Measurements from ENCODE around the gene CIC.

CIC gene

DNA sequence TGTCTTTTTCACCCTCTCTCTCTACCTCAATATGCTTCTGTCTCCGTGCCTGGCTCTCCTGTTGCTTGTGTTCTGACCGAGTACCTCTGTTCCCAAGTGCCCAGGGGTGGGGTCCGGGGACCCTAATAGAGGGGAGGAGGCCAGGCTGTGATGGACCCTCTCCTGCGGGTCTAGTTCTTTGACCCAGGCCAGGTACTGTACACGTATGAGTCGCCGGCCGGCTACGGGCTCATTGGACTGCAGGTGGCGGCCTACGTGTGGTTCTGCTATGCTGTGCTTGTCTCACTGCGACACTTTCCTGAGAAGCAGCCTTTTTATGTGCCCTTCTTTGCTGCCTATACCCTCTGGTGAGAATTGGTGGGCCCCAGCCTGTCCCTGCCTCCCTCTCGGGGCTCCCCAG is 48.5 kb downstream of the CIC start:
- Histone ChIP-seq H3K4me2 (ENCODE audit: low read length) (peak overlapping the region; percentile 92), H3K27me3 (ENCODE audit: low read depth, low read length) (no peaks in the 10 kb centered on the region)
- TF ChIP-seq EZH2phosphoT487 (IDR thresholded peaks at IDR 0.05; ENCODE audit: low read depth): no peak
- TF ChIP-seq, protein P1, sequence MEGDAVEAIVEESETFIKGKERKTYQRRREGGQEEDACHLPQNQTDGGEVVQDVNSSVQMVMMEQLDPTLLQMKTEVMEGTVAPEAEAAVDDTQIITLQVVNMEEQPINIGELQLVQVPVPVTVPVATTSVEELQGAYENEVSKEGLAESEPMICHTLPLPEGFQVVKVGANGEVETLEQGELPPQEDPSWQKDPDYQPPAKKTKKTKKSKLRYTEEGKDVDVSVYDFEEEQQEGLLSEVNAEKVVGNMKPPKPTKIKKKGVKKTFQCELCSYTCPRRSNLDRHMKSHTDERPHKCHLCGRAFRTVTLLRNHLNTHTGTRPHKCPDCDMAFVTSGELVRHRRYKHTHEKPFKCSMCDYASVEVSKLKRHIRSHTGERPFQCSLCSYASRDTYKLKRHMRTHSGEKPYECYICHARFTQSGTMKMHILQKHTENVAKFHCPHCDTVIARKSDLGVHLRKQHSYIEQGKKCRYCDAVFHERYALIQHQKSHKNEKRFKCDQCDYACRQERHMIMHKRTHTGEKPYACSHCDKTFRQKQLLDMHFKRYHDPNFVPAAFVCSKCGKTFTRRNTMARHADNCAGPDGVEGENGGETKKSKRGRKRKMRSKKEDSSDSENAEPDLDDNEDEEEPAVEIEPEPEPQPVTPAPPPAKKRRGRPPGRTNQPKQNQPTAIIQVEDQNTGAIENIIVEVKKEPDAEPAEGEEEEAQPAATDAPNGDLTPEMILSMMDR (IDR thresholded peaks at IDR 0.05; ENCODE audit: low read depth, low read length): no peak

DNA sequence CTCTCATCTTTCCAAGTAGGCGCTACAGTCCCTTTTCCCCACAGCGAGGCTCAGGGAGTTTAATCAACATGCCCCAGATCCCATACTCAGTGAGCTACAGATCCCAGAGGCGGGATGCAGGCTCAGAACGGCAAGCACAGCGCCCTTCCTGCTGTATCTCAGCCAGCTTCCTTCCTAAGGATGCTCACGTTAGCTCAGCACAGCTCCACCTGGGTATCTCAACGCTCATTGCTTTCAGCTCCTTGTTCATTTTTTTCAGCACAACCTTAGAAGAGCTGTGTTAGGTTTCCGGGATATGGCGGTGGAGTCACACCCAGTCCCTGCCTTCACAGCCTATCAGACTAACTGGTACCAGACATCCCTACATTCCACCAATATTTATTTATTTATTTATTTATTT is 53.3 kb downstream of the CIC start:
- no peaks in the 10 kb centered on the region for H3K27me3 ChIP-seq (ENCODE audit: low read depth, low read length)
- no peak overlapping the region for H3K4me2 ChIP-seq (ENCODE audit: low read length)
- 0 out of 2 replicates have a peak, but pooled peaks cover 2% of the 10 kb centered on the region for H4K20me1 ChIP-seq (ENCODE audit: insufficient read depth, low read length)
- H3K36me3 ChIP-seq (replicated peaks; ENCODE audit: low read depth, low read length): no peaks in the 10 kb centered on the region
- H3K4me1 ChIP-seq (ENCODE audit: low read length): peaks cover 15% of the 10 kb centered on the region
- H2AFZ ChIP-seq (ENCODE audit: low read depth, low read length): no peak overlapping the region
- H3K9me3 ChIP-seq (ENCODE audit: insufficient read depth, low read length): no peaks in the 10 kb centered on the region
- H3K79me2 ChIP-seq (ENCODE audit: low read length): peaks cover 18% of the 10 kb centered on the region
- H3K9ac ChIP-seq (ENCODE audit: low read length): no peak overlapping the region
- TF ChIP-seq, protein P1 (IDR thresholded peaks at IDR 0.05; ENCODE audit: low read depth, low read length): no peak
- H3K27ac ChIP-seq (ENCODE audit: low read length): no peak overlapping the region
- no peak overlapping the region for H3K4me3 ChIP-seq (ENCODE audit: low read length)

More for the DNA sequence above, 48.5 kb downstream of the CIC start:
- Histone ChIP-seq H4K20me1 (ENCODE audit: insufficient read depth, low read length) (no peaks in the 10 kb centered on the region), H3K4me1 (ENCODE audit: low read length) (peaks cover 23% of the 10 kb centered on the region), H3K27ac (ENCODE audit: low read length) (peak overlapping the region; percentile 29; the same call in 1 of the 2 replicates), H2AFZ (ENCODE audit: low read depth, low read length) (no peak overlapping the region), H3K36me3 (replicated peaks; ENCODE audit: low read depth, low read length) (no peaks in the 10 kb centered on the region), H3K79me2 (ENCODE audit: low read length) (no peaks in the 10 kb centered on the region), H3K4me3 (ENCODE audit: low read length) (peak overlapping the region; percentile 70), H3K9ac (ENCODE audit: low read length) (peak overlapping the region; percentile 65; the same call in 1 of the 2 replicates), H3K9me3 (ENCODE audit: insufficient read depth, low read length) (no peaks in the 10 kb centered on the region)

DNA sequence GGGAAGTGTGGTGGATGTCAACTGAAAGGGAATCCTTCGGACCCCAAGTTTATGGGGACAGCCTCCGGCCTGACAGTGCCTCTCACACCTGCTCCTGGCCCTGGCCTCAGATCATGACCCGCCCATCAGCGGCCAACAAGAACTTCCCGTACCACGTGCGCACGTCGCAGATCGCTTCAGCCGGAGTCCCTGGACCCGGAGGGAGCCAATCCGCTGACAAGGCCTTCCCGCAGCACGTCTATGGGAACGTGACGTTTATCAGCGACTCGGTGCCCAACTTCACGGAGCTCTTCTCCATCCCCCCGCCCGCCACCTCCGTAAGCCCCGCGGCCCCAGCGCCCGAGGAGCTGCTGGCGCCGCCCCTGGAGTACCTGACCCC is 54.4 kb downstream of the CIC start:
- Histone ChIP-seq H4K20me1 (ENCODE audit: insufficient read depth, low read length) (0 out of 2 replicates have a peak, but pooled peaks cover 2% of the 10 kb centered on the region), H3K9me3 (ENCODE audit: insufficient read depth, low read length) (no peaks in the 10 kb centered on the region), H3K4me2 (ENCODE audit: low read length) (no peak overlapping the region), H3K4me1 (ENCODE audit: low read length) (peaks cover 11% of the 10 kb centered on the region), H3K36me3 (replicated peaks; ENCODE audit: low read depth, low read length) (no peaks in the 10 kb centered on the region), H3K27ac (ENCODE audit: low read length) (no peak overlapping the region), H2AFZ (ENCODE audit: low read depth, low read length) (no peak overlapping the region), H3K4me3 (ENCODE audit: low read length) (no peak overlapping the region), H3K79me2 (ENCODE audit: low read length) (peaks cover 24% of the 10 kb centered on the region), H3K9ac (ENCODE audit: low read length) (no peak overlapping the region), H3K27me3 (ENCODE audit: low read depth, low read length) (no peaks in the 10 kb centered on the region)
- TF ChIP-seq, protein P1 (IDR thresholded peaks at IDR 0.05; ENCODE audit: low read depth, low read length): no peak
- TF ChIP-seq EZH2phosphoT487 (IDR thresholded peaks at IDR 0.05; ENCODE audit: low read depth): no peak

DNA sequence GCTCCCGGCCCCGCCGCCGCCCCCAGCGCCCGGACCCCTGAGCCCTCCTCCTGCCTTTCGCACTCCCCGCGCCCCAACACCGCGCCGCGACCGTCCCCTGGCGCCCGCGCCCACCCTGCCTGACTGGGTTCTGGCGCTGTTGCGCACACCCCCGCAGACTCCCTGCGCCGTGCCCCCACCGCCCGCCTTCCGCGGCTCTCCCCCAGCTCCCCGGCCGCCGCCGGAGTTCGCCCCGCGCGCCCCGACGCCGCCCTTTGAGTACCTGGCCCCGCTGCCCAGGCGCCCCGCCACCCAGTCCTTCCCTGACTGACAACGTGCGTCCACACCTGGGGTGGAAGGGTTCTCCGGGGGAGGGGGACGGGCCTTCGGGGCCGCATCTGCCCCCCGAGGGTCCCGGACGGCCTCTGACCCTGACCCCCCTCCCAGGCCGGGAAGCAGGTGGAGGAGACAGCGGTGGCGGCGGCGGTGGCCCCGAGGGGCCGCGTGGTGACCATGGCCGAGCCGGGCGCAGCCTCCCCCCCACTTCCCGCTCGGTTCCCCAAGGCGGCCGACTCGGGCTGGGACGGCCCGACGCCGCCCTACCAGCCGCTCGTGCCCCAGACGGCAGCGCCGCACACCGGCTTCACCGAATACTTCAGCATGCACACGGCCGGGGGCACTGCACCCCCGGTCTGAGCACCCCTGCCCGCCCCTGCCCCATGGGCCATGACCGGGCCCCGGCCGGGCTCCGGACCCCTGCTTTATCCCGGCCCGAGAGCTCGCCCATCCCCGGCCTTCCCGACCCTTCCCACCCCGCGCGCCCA is 55.0 kb downstream of the CIC start:
- Histone ChIP-seq H3K9me3 (ENCODE audit: insufficient read depth, low read length) (no peaks in the 10 kb centered on the region), H3K4me2 (ENCODE audit: low read length) (peak overlapping the region; percentile 95), H3K79me2 (ENCODE audit: low read length) (peaks cover 24% of the 10 kb centered on the region), H3K4me3 (ENCODE audit: low read length) (peak overlapping the region; percentile 86), H2AFZ (ENCODE audit: low read depth, low read length) (no peak overlapping the region), H3K27me3 (ENCODE audit: low read depth, low read length) (no peaks in the 10 kb centered on the region), H3K9ac (ENCODE audit: low read length) (peak overlapping the region; percentile 80), H3K36me3 (replicated peaks; ENCODE audit: low read depth, low read length) (no peaks in the 10 kb centered on the region), H3K27ac (ENCODE audit: low read length) (no peak overlapping the region), H4K20me1 (ENCODE audit: insufficient read depth, low read length) (0 out of 2 replicates have a peak, but pooled peaks cover 2% of the 10 kb centered on the region), H3K4me1 (ENCODE audit: low read length) (peaks cover 11% of the 10 kb centered on the region)
- TF ChIP-seq, protein P1 (IDR thresholded peaks at IDR 0.05; ENCODE audit: low read depth, low read length): no peak
- no peak for TF ChIP-seq EZH2phosphoT487 (IDR thresholded peaks at IDR 0.05; ENCODE audit: low read depth)

Data from OCI-LY3 (cell line).